ENCODE measurements around the gene PLS1.
A peak's percentile ranks its signal among the peaks of the same experiment; 100 is the strongest.
"Not testable (repeated sequence)": the region's sequence is repeated elsewhere in the genome, so short reads cannot be mapped to it uniquely, and the experiment has no call there.

PLS1 gene

GRCh38 chr3:142693136-142693853, 97.1 kb downstream of the PLS1 start:
- no peak for DNase-seq (ENCODE audit: low read depth, low spot score)

- DNase-seq (ENCODE audit: low read depth, low spot score): no peak
Measured at GRCh38 chr3:142694225-142694624, 98.0 kb downstream of the PLS1 start.

GRCh38 chr3:142705198-142705597, 109.0 kb downstream of the PLS1 start:
- no peak for DNase-seq (ENCODE audit: low read depth, low spot score)

GRCh38 chr3:142706321-142707127, 110.3 kb downstream of the PLS1 start:
- DNase-seq (ENCODE audit: low read depth, low spot score): no peak

GRCh38 chr3:142709207-142709606, 113.0 kb downstream of the PLS1 start:
- no peak for DNase-seq (ENCODE audit: low read depth, low spot score)

GRCh38 chr3:142714882-142715281, 118.7 kb downstream of the PLS1 start:
- not testable (repeated sequence) for DNase-seq (ENCODE audit: low read depth, low spot score)

GRCh38 chr3:142716102-142716501, 119.9 kb downstream of the PLS1 start:
- no peak for DNase-seq (ENCODE audit: low read depth, low spot score)

GRCh38 chr3:142723665-142723967, 127.4 kb downstream of the PLS1 start:
- DNase-seq (ENCODE audit: low read depth, low spot score): no peak

GRCh38 chr3:142723968-142724681, 127.9 kb downstream of the PLS1 start, which contains the start of gene TRPC1:
Gene TRPC1 (plus strand): TSS chr3:142724034. CDS start chr3:142724560, 526 bp downstream.
- peak; percentile 46 for DNase-seq (ENCODE audit: low read depth, low spot score)

- no peak for DNase-seq (ENCODE audit: low read depth, low spot score)
Measured at GRCh38 chr3:142724682-142725356, 128.6 kb downstream of the PLS1 start.

- DNase-seq (ENCODE audit: low read depth, low spot score): no peak
Measured at GRCh38 chr3:142725357-142725739, 129.2 kb downstream of the PLS1 start.

- DNase-seq (ENCODE audit: low read depth, low spot score): no peak
Measured at GRCh38 chr3:142726017-142726416, 129.8 kb downstream of the PLS1 start.

- no peak for DNase-seq (ENCODE audit: low read depth, low spot score)
Measured at GRCh38 chr3:142732066-142732465, 135.9 kb downstream of the PLS1 start.

- no peak for DNase-seq (ENCODE audit: low read depth, low spot score)
Measured at GRCh38 chr3:142734834-142735233, 138.6 kb downstream of the PLS1 start.

- DNase-seq (ENCODE audit: low read depth, low spot score): no peak
Measured at GRCh38 chr3:142735462-142735861, 139.3 kb downstream of the PLS1 start.

GRCh38 chr3:142738396-142738795, 142.2 kb downstream of the PLS1 start:
- no peak for DNase-seq (ENCODE audit: low read depth, low spot score)

- DNase-seq (ENCODE audit: low read depth, low spot score): no peak
Measured at GRCh38 chr3:142746646-142747045, 150.5 kb downstream of the PLS1 start.

GRCh38 chr3:142750531-142750930, 154.3 kb downstream of the PLS1 start:
- not testable (repeated sequence) for DNase-seq (ENCODE audit: low read depth, low spot score)

- not testable (repeated sequence) for DNase-seq (ENCODE audit: low read depth, low spot score)
Measured at GRCh38 chr3:142752605-142753004, 156.4 kb downstream of the PLS1 start.

GRCh38 chr3:142754494-142754893, 158.3 kb downstream of the PLS1 start:
- DNase-seq (ENCODE audit: low read depth, low spot score): no peak
